Right hindlimb (tissue), 1 donor: Measurements from ENCODE around the gene VPS35L.
A peak's percentile ranks its signal among the peaks of the same experiment; 100 is the strongest.

Source experiments
- DNase-seq: peaks from one replicate; pipeline ENCODE4 v3.0.0-alpha.2; 2018

Gene VPS35L

GRCh38 chr16:19555186-19555937 is at the start of gene VPS35L:
Gene VPS35L (plus strand): TSS chr16:19555703. CDS start chr16:19555730, 27 bp downstream.
- peak; percentile 99 for DNase-seq

- no peak for DNase-seq
These were observed 48.5 kb upstream of the VPS35L start for GRCh38 chr16:19506965-19507364.

DNA sequence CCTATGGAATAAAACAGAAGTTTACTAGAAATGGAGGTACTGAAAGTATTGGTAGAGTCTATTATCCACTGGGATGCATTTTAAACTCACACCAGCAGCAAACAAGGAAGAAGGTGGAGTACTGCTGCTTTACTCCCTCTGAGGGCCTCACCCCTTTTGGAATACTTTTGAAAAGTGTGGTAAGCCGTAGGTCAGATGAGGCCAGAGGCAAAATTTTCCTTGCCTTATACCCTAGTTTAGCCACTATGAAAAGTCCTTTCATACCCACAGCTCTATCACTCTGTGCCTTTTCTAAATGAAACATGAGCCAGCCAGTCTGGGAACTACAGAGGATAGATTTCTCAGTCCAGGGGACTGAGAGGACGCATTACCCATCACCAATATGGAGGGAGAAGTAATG is 47.6 kb upstream of the VPS35L start:
- no peak for DNase-seq

DNA sequence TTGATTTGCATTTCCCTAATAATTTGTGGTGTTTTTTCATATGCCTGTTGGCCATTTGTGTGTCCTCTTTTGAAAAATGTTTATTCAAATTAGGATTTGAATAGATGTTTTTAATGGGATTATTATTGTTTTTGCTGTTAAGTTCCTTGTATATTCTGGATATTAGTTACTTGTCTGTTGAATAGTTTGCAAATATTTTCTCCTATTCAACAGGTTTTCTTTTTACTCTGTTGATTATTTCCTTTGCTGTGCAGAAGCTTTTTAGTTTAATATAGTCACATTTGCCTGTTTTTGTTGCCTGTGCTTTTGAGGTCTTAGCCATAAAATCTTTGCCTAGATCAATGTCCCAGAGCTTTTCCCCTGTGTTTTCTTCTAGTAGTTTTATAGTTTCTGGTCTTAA is 43.2 kb upstream of the VPS35L start:
- DNase-seq, result no peak

GRCh38 chr16:19513377-19514053 is 42.0 kb upstream of the VPS35L start:
- DNase-seq, result no peak

DNA sequence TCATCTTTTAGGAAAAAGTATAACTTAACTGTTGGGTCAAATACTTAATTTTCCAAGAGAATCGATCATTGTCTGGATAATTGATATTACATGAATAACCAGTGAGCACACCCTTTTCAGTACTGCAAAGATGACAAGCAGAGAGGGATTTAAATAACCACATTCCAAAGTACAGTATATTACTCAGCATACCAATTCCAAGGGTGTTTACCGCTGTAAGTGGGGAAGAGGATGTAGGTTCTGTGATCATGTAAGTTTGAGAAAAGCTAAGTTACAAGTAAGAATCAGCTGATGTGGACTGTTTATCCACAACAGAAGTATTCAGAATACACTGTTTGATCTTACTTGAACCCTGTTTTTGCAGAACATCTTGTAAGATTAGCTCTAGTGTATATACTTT is 39.7 kb upstream of the VPS35L start:
- no peak for DNase-seq

DNA sequence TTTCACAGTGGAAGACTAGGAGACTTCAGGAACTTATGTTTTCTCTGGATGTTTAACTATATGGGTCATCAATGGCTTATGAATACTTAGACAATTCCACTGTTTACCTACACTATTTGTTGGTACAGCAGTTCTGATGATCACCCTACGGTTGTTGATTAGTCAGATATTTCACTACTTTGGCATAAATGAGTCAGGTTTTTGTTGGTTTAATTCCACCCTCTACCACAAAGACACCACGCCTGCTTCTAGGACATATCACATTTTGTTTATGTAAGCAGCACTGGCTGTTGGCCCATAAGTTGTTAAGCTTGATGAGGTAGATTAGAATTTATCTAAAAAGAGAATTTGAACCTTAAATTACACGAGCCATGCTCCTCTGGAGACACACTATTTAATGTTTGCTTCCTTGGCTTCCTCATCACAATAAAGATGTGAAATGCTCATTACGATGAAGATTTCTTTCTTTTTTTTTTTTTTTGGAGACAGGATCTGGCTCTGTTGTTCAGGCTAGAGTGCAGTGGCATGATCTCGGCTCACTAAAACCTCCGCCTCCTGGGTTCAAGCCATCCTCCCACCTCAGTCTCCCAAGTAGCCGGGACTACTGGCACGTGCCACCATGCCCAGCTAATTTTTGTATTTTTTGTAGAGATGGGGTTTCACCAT is 37.9 kb upstream of the VPS35L start:
- DNase-seq, result no peak

GRCh38 chr16:19518388-19518787 is 37.1 kb upstream of the VPS35L start:
- DNase-seq, result no peak

DNA sequence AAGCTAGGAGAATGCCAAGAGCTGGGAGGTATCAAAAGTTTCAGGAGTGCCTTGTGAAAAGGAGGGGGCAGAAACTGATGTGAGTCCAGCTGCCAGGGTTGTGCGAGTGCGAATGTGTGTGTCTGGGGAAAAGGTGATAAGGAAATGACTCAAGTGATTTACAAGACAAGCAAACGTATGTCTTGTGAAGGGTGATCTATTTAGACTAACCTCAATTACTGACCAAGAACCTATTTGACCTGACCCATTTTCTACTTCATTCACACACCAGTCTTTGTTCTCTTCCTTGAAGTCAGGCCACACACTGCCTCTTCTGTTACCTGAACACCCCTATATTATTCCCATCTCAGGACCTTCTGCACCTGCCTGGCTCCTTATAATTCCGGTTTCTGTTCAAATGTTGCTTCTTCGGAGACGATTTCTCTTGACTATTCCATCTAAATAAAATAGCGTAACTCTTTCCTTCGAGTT is 34.6 kb upstream of the VPS35L start:
- no peak for DNase-seq

DNA sequence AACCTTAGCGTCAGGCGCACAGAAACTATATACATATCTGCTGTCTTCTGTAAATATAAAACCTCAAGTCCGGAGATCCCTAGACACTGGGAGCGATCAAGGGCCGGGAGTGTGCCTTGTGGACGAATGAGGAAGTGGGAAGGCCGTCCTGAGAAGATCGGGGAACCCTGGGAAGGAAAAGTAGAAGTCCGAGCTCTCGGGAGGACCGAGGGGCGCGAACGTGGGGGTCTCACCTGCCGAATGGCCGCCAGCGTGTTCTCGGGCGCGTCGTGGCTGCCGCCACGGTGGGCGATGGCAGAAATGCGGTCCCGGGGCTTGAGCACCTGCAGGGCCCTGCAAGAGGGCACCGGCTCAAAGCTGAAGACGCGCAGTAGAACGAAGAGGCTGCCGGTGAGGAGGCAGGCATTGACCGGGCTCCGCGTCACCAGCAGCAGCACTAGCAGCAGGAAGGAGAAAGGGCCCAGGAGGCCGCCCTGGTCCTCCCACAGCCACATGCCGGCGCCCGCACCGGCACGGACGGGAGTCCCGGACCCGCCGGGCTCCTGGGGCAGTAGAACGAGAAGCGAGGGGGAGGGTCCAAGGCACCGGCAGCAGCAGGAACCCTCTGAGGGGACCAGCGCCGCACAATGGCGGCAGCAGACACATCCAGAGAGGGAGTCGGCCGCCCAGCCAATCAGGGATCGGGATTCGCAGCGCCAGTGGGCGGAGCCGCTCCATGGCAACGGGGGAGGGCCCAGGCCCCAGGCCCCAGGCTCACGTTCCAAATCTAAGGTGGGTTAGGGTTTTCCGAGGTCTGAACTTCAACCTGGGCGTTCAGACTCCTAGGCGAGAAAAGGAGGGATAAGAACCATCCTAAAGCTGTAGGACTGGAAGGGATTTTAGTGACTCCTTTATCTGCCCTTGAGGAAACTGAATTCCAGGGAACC is 33.8 kb upstream of the VPS35L start, which contains the start of gene GDE1:
GDE1 (minus strand) TSS at position 628 of the 926 bp plus-strand sequence; CDS start at position 494, 134 bp downstream.
- DNase-seq, result peak; percentile 96

DNA sequence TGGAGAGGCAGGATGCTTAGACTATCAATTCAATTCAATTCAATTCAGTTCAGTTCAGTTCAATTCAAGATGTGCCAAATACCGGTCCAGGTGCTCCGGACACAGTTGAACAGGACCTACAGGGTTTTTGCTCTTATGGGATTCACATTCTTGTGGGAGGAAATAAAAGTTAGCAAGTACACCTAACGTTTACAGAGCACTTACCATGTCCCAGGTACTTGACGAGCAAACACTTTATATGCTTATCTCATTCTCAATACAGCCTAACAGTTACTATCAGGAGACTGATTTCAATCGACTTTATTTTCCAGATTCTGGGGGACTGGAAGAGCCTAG is 33.1 kb upstream of the VPS35L start:
- no peak for DNase-seq

DNA sequence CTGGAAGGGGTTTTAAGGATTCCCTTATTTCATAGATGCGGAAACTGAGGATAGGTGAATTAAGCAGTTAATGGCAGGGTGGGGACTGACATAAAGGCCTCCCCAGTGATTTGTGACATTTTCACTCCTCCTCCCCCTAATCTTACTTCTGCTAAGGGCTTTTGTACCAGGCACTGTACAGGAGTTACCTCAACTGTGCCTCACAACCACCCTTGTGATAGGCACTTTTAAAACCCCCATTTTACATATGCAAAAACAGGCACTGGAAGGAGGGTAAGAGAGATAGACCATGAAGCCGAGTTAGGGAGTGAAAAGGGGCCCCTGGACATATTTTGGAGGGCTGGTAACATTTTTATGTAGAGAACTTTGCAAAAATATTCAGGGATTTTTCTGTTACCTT is 32.7 kb upstream of the VPS35L start:
- no peak for DNase-seq

DNA sequence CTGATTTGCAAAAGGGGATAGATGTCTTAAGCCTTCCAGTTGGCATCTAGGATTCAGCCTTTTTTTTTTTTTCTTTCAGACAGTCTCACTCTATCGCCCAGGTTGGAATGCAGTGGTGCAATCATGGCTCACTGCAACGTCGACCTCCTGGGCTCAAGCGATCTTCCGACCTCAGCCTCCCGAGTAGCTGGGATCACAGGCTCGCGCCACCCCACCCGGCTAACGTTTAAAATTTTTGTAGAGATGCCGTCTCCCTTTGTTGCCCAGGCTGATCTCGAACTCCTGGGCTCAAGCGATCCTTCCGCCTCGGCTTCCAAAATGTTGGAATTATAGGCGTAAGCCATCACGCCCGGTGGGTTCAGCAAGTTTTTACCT is 32.3 kb upstream of the VPS35L start:
- no peak for DNase-seq

GRCh38 chr16:19523559-19524355 is 31.7 kb upstream of the VPS35L start, which contains the start of gene CCP110:
Gene CCP110 (plus strand): TSS chr16:19523942. CDS start chr16:19527882, 3,940 bp downstream.
- peak; percentile 98 for DNase-seq

DNA sequence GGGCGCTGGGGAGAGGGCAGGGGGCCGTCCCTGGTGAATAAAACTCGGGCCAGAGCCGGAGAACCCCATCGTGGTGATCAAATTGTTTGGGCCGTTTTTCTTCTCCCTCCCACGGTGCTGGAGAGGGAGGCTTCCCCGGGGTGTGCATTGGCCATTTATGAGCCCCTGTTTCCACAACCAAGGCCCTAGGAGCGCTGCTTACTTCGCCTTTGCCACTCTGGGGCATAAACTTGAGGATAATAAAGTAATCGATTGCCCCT is 31.2 kb upstream of the VPS35L start:
- no peak for DNase-seq

- DNase-seq, result no peak
These were observed 30.7 kb upstream of the VPS35L start for GRCh38 chr16:19524616-19525384.

GRCh38 chr16:19525385-19525723 is 30.1 kb upstream of the VPS35L start:
- no peak for DNase-seq

GRCh38 chr16:19527161-19527560 is 28.3 kb upstream of the VPS35L start:
- no peak for DNase-seq

- no peak for DNase-seq
These were observed 26.8 kb upstream of the VPS35L start for GRCh38 chr16:19528666-19529065.

GRCh38 chr16:19532601-19533000 is 22.9 kb upstream of the VPS35L start:
- no peak for DNase-seq

DNA sequence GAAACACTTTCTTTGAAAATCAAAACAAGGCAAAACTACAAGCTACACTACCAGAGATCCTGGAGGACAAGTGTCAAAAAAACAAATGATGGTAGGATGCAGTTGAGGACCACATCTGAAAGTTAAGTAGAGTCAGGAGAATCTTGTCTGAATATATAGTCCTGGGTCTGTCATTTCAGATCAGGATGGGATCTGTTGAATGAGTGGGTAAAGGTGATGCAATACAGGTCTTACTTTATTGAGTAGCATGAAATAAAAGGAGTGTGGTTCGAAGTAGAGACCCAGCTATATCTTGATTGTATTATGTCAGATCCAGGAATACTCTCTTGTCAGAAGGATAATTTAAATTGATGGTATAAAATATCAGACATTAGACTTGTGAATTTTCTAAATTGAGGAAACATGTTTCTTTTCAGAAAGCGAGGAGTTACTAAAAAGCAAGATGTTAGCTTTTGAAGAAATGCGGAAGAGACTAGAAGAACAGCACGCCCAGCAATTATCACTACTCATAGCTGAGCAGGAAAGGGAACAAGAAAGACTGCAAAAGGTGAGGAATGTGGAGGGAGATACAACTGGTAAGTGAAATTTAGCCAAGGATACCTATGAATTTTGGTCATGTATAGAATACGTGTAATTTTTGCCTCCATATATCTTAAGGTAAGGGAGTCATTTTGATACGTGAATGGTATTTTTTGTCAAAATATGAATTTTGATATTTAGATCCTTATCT is 15.1 kb upstream of the VPS35L start:
- no peak for DNase-seq
